Body of pancreas (tissue), 4 donors: ENCODE data around the gene FNBP1L. TPM values are rescaled to one million over a fixed set of nuclear protein-coding genes. Genes with fewer than 3 reads are reported as not detected.

ENCODE experiments used
- ATAC-seq: fragments of 150-250 bp; one replicate; pipeline ENCODE4 v1.9.1; 2016
- DNase-seq, 4 donors: peaks; one replicate each; pipeline ENCODE4 v3.0.0-alpha.2; 2019
- H3K27ac ChIP-seq, 4 donors: fragments of 200-600 bp; sonication (generic); 1 replicate in 3 of 4; 2 replicates in 1 of 4; pipeline versions ENCODE4 v1.5.1 to v1.6.1; 2016 to 2019; ENCODE audit warnings: mild to moderate bottlenecking in 1 of 4, mixed read lengths in 1 of 4, moderate library complexity in 1 of 4
- H3K27me3 ChIP-seq, 2 donors: fragments of 200-600 bp; sonication (generic); one replicate each; pipeline ENCODE4 v1.6.0; 2016; ENCODE audit warnings: mild to moderate bottlenecking in 1 of 2
- H3K36me3 ChIP-seq, 2 donors: fragments of 200-600 bp; sonication (generic); replicated peaks in 1 of 2; 2 replicates each; pipeline ENCODE4 v1.5.1; 2016; ENCODE audit warnings: low read depth in 2 of 2; ENCODE audit not compliant: insufficient read depth in 1 of 2
- H3K4me1 ChIP-seq: fragments of 200-600 bp; sonication (generic); one replicate; pipeline ENCODE4 v1.6.0; 2016
- H3K4me3 ChIP-seq, 2 donors: fragments of 200-600 bp; sonication (generic); 1 replicate in 1 of 2; 2 replicates in 1 of 2; pipeline ENCODE4 v1.5.1; 2016 to 2019
- H3K9me3 ChIP-seq, 3 donors: fragments of 200-600 bp; sonication (generic); 1 replicate in 2 of 3; 2 replicates in 1 of 3; pipeline ENCODE4 v1.5.1; 2016
- POLR2A ChIP-seq, 3 donors: fragments of 450-650 bp; IDR thresholded peaks; one replicate each; pipeline ENCODE4 v1.6.1; 2016; ENCODE audit warnings: antibody characterized with exemption in 3 of 3, mild to moderate bottlenecking in 2 of 3
- WGBS, 2 donors: methylation state at CpG; one replicate each; pipeline ENCODE4 v1.1.5; 2017; 5-methylcytosine and 5-hydroxymethylcytosine counted together
- intact Hi-C: fragments of 100-400 bp; cut with DNase I; formaldehyde crosslinking; loops from one replicate; pipeline ENCODE4 v1.15.1; 2023
- total RNA-seq, 2 donors: library from RNA; depleted of rRNA; stranded (reverse); fragments of >200 nt; gene quantifications; one replicate each; pipeline ENCODE4 v1.1.0, GENCODE V29; 2016
- TF ChIP-seq, protein P1 (sequence below), 7 experiments: fragments of 450-650 bp in 4 of 7; fragments of 200-600 bp in 3 of 7; sonication (generic) in 3 of 7; IDR thresholded peaks; one replicate each; pipeline ENCODE4 v1.5.1; 2016 to 2019; ENCODE audit warnings: antibody characterized with exemption in 7 of 7

The FNBP1L gene
- total RNA-seq, 2 donors from 2014 or later: 23.1 to 32.9 TPM

DNA sequence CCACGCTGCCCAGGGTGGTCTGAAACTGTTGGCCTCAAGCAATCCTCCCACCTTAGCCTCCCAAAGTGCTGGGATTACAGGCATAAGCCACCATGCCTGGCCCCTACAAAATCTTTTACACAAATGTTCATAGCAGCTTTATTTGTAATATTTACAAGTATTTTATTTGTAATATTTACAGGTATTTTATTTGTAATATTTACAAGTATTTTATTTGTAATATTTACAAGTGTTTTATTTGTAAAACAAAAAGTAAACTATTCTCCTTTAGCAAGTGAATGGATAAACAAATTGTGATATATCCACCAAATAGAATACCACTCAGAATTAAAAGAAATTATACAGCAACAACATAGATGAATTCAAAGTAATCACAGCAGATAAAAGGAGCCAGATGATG lies 11.4 kb upstream of the FNBP1L start:
- Histone ChIP-seq H3K36me3 (no peaks in the 10 kb centered on the region), H3K4me1 (peaks cover 4% of the 10 kb centered on the region), H3K27me3 (no peaks in the 10 kb centered on the region), H3K9me3 (no peaks in the 10 kb centered on the region), H3K27ac (no peak overlapping the region), H3K4me3 (no peak overlapping the region)
- no peak for DNase-seq
- no peak for TF ChIP-seq POLR2A (IDR thresholded peaks at IDR 0.05)
- TF ChIP-seq, protein P1, sequence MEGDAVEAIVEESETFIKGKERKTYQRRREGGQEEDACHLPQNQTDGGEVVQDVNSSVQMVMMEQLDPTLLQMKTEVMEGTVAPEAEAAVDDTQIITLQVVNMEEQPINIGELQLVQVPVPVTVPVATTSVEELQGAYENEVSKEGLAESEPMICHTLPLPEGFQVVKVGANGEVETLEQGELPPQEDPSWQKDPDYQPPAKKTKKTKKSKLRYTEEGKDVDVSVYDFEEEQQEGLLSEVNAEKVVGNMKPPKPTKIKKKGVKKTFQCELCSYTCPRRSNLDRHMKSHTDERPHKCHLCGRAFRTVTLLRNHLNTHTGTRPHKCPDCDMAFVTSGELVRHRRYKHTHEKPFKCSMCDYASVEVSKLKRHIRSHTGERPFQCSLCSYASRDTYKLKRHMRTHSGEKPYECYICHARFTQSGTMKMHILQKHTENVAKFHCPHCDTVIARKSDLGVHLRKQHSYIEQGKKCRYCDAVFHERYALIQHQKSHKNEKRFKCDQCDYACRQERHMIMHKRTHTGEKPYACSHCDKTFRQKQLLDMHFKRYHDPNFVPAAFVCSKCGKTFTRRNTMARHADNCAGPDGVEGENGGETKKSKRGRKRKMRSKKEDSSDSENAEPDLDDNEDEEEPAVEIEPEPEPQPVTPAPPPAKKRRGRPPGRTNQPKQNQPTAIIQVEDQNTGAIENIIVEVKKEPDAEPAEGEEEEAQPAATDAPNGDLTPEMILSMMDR (IDR thresholded peaks at IDR 0.05): no peak
- WGBS, 2 donors: 44 to 63% methylated on average over 1 of the region's 1 CpG
- intact Hi-C loops: loop anchor here (10.0 kb wide), 2 partner anchors 188 to 378 kb away; no protein-coding TSS in a partner anchor
- ATAC-seq: no peak

DNA sequence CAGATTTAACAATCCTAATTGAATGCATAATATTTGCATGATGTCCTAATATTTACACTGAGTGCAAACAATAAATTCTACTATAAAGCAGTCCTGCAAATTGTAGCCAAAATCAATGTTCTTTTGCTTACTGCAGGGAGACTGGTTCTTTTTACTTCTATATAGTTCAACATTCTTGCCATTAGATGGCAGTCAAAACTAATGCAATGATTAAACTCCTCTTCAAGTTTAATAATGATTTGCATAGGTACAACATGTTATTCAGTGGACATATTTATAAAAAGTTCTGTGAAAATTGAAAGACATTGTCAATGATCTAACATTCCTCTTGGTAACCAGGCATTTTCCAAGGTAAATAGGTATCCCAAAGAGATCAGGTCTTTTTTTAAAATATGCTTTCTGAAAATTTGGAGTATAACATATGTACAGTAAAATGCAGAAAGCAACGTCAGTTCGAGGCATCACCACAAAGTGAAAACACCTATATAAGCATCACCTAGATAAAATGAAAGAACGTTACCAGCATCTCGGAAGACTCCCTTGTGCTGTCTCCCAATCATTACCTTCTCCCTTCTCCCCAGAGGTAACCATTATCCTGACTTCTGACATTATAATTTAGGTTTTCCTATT lies 9.8 kb upstream of the FNBP1L start:
- intact Hi-C loops: loop anchor here (10.0 kb wide), 2 partner anchors 187 to 377 kb away; no protein-coding TSS in a partner anchor
- H3K27ac ChIP-seq: no peak overlapping the region
- WGBS, 2 donors: 21 to 27% methylated on average over 4 of the region's 4 CpGs
- TF ChIP-seq, protein P1 (IDR thresholded peaks at IDR 0.05): peak; percentile 20 to 85 (median 77)
- TF ChIP-seq POLR2A (IDR thresholded peaks at IDR 0.05): no peak
- H3K4me3 ChIP-seq: no peak overlapping the region
- peaks cover 14% of the 10 kb centered on the region for H3K4me1 ChIP-seq
- no peaks in the 10 kb centered on the region for H3K27me3 ChIP-seq
- H3K36me3 ChIP-seq: no peaks in the 10 kb centered on the region
- no peaks in the 10 kb centered on the region for H3K9me3 ChIP-seq
- DNase-seq: no peak
- ATAC-seq: peak; percentile 79

DNA sequence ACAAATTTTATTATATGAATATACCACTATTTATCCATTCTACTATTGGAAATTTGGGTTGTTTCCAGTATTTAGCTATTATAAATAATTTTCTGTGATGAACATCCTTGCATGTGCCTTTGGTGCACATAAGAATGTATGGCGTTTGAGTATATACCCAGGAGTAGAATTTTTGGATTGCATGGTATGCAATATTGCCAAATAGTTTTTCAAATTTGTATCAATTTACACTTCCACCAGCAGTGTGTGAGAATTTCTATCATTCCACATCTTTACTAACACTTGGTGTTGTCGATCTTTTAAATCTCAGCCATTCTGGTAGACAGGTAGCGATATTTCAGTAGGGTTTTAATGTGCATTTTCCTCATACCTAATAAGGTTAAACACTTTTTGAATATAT lies 9.2 kb upstream of the FNBP1L start:
- intact Hi-C loops: loop anchor here (10.0 kb wide), 2 partner anchors 186 to 376 kb away; no protein-coding TSS in a partner anchor

DNA sequence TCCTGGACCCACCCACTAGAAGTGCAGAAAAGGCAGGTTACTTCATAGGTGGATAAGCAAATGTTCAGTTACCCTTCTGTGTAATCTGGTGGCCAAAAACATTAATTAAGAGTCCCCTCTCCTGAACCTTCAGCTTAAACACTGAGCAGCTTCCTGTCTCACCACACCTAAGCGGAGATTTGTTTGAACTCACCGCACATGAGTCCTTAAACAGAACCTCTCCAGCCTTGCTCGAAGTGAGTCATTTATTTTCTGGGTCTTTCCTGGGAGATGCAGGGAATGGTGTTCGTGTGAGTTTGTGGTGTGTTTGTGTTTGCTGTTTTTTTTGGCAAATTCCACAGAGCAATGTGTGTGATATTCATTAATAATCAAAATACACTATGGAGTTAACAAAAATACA lies 7.6 kb upstream of the FNBP1L start:
- no peaks in the 10 kb centered on the region for H3K27me3 ChIP-seq
- no peak overlapping the region for H3K27ac ChIP-seq
- no peak for TF ChIP-seq POLR2A (IDR thresholded peaks at IDR 0.05)
- TF ChIP-seq, protein P1 (IDR thresholded peaks at IDR 0.05): no peak
- intact Hi-C loops: no loop called here
- H3K4me3 ChIP-seq: no peak overlapping the region
- no peaks in the 10 kb centered on the region for H3K9me3 ChIP-seq
- peaks cover 16% of the 10 kb centered on the region for H3K4me1 ChIP-seq
- H3K36me3 ChIP-seq: no peaks in the 10 kb centered on the region
- no peak for ATAC-seq
- no peak for DNase-seq
- 84 to 88% methylated on average over 4 of the region's 4 CpGs for WGBS, 2 donors

More for the DNA sequence above, 9.2 kb upstream of the FNBP1L start:
- Histone ChIP-seq H3K4me3 (no peak overlapping the region), H3K27me3 (no peaks in the 10 kb centered on the region), H3K4me1 (peaks cover 15% of the 10 kb centered on the region), H3K36me3 (no peaks in the 10 kb centered on the region), H3K9me3 (no peaks in the 10 kb centered on the region), H3K27ac (no peak overlapping the region)
- TF ChIP-seq, protein P1 (IDR thresholded peaks at IDR 0.05): no peak
- no peak for TF ChIP-seq POLR2A (IDR thresholded peaks at IDR 0.05)
- DNase-seq (no peak), ATAC-seq (no peak)
- whole genome bisulfite sequencing, 2 donors: 77 to 80% methylated on average over 3 of the region's 3 CpGs

DNA sequence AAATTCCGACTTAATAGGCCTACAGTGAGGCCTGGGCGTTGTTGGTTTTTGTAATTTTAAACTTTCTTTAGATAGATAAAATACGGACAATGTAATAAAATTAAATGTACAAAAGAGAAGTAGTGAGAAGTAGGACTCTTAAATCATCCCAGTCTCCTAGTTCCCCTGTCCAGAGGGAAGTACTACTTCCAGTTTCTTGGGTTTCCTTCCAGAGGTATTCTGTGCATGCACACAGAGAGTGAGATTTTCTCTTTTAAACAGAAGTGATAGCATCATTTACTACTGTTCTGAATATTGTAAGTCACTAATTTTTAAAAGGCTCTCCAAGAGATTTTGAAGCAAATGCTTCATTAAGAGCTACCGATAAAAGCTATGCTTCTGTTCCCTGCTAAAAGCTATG lies 7.2 kb upstream of the FNBP1L start:
- Histone ChIP-seq H3K36me3 (no peaks in the 10 kb centered on the region), H3K27ac (no peak overlapping the region), H3K4me3 (no peak overlapping the region), H3K9me3 (no peaks in the 10 kb centered on the region), H3K27me3 (no peaks in the 10 kb centered on the region), H3K4me1 (peaks cover 16% of the 10 kb centered on the region)
- DNase-seq: no peak
- WGBS, 2 donors: 79 to 80% methylated on average over 4 of the region's 4 CpGs
- ATAC-seq: no peak
- TF ChIP-seq, protein P1 (IDR thresholded peaks at IDR 0.05): no peak
- TF ChIP-seq POLR2A (IDR thresholded peaks at IDR 0.05): no peak
- intact Hi-C loops: no loop called here
